ENCODE measurements around the gene FMNL1.
A peak's percentile ranks its signal among the peaks of the same experiment; 100 is the strongest.
"Not testable (repeated sequence)": the region's sequence is repeated elsewhere in the genome, so short reads cannot be mapped to it uniquely, and the experiment has no call there.

Gene FMNL1

GRCh38 chr17:45251931-45252330, 30.2 kb downstream of the FMNL1 start:
- Histone ChIP-seq H3K27ac (ENCODE audit: low read length) (no peak overlapping the region), H3K9ac (ENCODE audit: low read depth, low read length) (no peak overlapping the region), H3K4me3 (ENCODE audit: low read depth in 1 of 2, low read length in 2 of 2) (no peak overlapping the region), H3K9me3 (ENCODE audit: insufficient read depth, low read length, severe bottlenecking) (no peaks in the 10 kb centered on the region), H3K27me3 (ENCODE audit: insufficient read depth, low read length, poor library complexity) (no peaks in the 10 kb centered on the region), H3K4me1 (ENCODE audit: insufficient read depth, low read length) (peaks cover 17% of the 10 kb centered on the region), H4K20me1 (ENCODE audit: insufficient read depth, low read length) (0 out of 2 replicates have a peak, but pooled peaks cover under 1% of the 10 kb centered on the region), H2AFZ (ENCODE audit: low read depth, low read length) (no peak overlapping the region), H3K79me2 (ENCODE audit: insufficient read depth, low read length) (no peaks in the 10 kb centered on the region), H3K4me2 (ENCODE audit: insufficient read depth, low read length) (no peak overlapping the region), H3K36me3 (ENCODE audit: insufficient read depth, low read length) (peaks cover 14% of the 10 kb centered on the region)
- ATAC-seq (ENCODE audit: insufficient read depth, low read depth) (no peak), DNase-seq (no peak)
- no peak for TF ChIP-seq CTCF (IDR thresholded peaks at IDR 0.05; ENCODE audit: borderline replicate concordance, extremely low read depth, low read length, poor library complexity, severe bottlenecking)
- no peak for TF ChIP-seq EZH2 (IDR thresholded peaks at IDR 0.05; ENCODE audit: borderline replicate concordance, low read depth, low read length, severe bottlenecking)

GRCh38 chr17:45253237-45253636, 31.6 kb downstream of the FMNL1 start:
- not testable (repeated sequence) for H3K27ac ChIP-seq (ENCODE audit: low read length); ATAC-seq (ENCODE audit: insufficient read depth, low read depth); H3K4me3 ChIP-seq (ENCODE audit: low read depth in 1 of 2, low read length in 2 of 2); H4K20me1 ChIP-seq (ENCODE audit: insufficient read depth, low read length); H3K79me2 ChIP-seq (ENCODE audit: insufficient read depth, low read length); H3K36me3 ChIP-seq (ENCODE audit: insufficient read depth, low read length); H3K9me3 ChIP-seq (ENCODE audit: insufficient read depth, low read length, severe bottlenecking); H2AFZ ChIP-seq (ENCODE audit: low read depth, low read length); H3K27me3 ChIP-seq (ENCODE audit: insufficient read depth, low read length, poor library complexity); DNase-seq; H3K4me2 ChIP-seq (ENCODE audit: insufficient read depth, low read length); H3K9ac ChIP-seq (ENCODE audit: low read depth, low read length)
- H3K4me1 ChIP-seq (ENCODE audit: insufficient read depth, low read length): peaks cover 17% of the 10 kb centered on the region

- ATAC-seq (ENCODE audit: insufficient read depth, low read depth): no peak
These were observed 32.2 kb downstream of the FMNL1 start for GRCh38 chr17:45253879-45254278.

GRCh38 chr17:45255358-45255757, 33.7 kb downstream of the FMNL1 start:
- no peaks in the 10 kb centered on the region for H3K79me2 ChIP-seq (ENCODE audit: insufficient read depth, low read length)
- no peaks in the 10 kb centered on the region for H3K9me3 ChIP-seq (ENCODE audit: insufficient read depth, low read length, severe bottlenecking)
- peak overlapping the region; percentile 60 for H3K27ac ChIP-seq (ENCODE audit: low read length)
- no peaks in the 10 kb centered on the region for H3K36me3 ChIP-seq (ENCODE audit: insufficient read depth, low read length)
- H3K4me1 ChIP-seq (ENCODE audit: insufficient read depth, low read length): peaks cover 17% of the 10 kb centered on the region
- H4K20me1 ChIP-seq (ENCODE audit: insufficient read depth, low read length): no peaks in the 10 kb centered on the region
- H3K27me3 ChIP-seq (ENCODE audit: insufficient read depth, low read length, poor library complexity): no peaks in the 10 kb centered on the region
- no peak for DNase-seq
- H3K9ac ChIP-seq (ENCODE audit: low read depth, low read length): no peak overlapping the region
- ATAC-seq (ENCODE audit: insufficient read depth, low read depth): no peak
- H2AFZ ChIP-seq (ENCODE audit: low read depth, low read length): no peak overlapping the region
- H3K4me2 ChIP-seq (ENCODE audit: insufficient read depth, low read length): no peak overlapping the region
- no peak overlapping the region for H3K4me3 ChIP-seq (ENCODE audit: low read depth in 1 of 2, low read length in 2 of 2)
- TF ChIP-seq EZH2 (IDR thresholded peaks at IDR 0.05; ENCODE audit: borderline replicate concordance, low read depth, low read length, severe bottlenecking) (no peak), CTCF (IDR thresholded peaks at IDR 0.05; ENCODE audit: borderline replicate concordance, extremely low read depth, low read length, poor library complexity, severe bottlenecking) (no peak)

More at GRCh38 chr17:45253879-45254278, 32.2 kb downstream of the FMNL1 start:
- H3K4me3 ChIP-seq (ENCODE audit: low read depth in 1 of 2, low read length in 2 of 2): no peak overlapping the region
- DNase-seq: no peak
- H3K4me1 ChIP-seq (ENCODE audit: insufficient read depth, low read length): peaks cover 17% of the 10 kb centered on the region
- H3K9me3 ChIP-seq (ENCODE audit: insufficient read depth, low read length, severe bottlenecking): no peaks in the 10 kb centered on the region
- H2AFZ ChIP-seq (ENCODE audit: low read depth, low read length): no peak overlapping the region
- H3K4me2 ChIP-seq (ENCODE audit: insufficient read depth, low read length): no peak overlapping the region
- no peaks in the 10 kb centered on the region for H3K79me2 ChIP-seq (ENCODE audit: insufficient read depth, low read length)
- H4K20me1 ChIP-seq (ENCODE audit: insufficient read depth, low read length): no peaks in the 10 kb centered on the region
- peaks cover 7% of the 10 kb centered on the region for H3K36me3 ChIP-seq (ENCODE audit: insufficient read depth, low read length)
- H3K9ac ChIP-seq (ENCODE audit: low read depth, low read length): no peak overlapping the region
- TF ChIP-seq EZH2 (IDR thresholded peaks at IDR 0.05; ENCODE audit: borderline replicate concordance, low read depth, low read length, severe bottlenecking) (no peak), CTCF (IDR thresholded peaks at IDR 0.05; ENCODE audit: borderline replicate concordance, extremely low read depth, low read length, poor library complexity, severe bottlenecking) (no peak)
- H3K27me3 ChIP-seq (ENCODE audit: insufficient read depth, low read length, poor library complexity): no peaks in the 10 kb centered on the region
- no peak overlapping the region for H3K27ac ChIP-seq (ENCODE audit: low read length)
